Kidney glomerular epithelial cell (primary cell): Measurements from ENCODE around the gene TMSB4Y.
A peak's percentile ranks its signal among the peaks of the same experiment; 100 is the strongest.

ENCODE experiments used
- DNase-seq: peaks from one replicate; lab custom pipeline; 2025; lab: John Stamatoyannopoulos, UW

Gene TMSB4Y

DNA sequence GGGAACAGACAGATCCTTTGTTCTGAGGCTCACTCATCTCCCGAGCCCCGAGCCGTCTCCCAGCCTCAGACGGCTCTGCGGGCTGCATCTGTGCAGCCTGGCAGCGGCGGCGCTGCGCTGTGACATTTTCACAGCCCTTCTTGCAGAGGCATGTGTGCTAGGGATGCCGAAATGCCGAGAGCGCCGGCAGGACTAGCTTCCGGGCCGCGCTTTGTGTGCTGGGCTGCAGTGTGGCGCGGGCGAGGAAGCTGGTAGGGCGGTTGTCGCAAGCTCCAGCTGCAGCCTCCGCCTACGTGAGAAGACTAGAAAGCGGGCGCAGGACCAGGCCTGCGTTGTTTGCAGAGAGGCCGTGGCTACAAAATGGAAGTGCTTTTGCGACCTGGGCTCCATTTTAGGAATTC is at the start of gene TMSB4Y:
Gene TMSB4Y, plus strand, starts transcription at position 332 of the 401 bp plus-strand sequence.
- peak; percentile 29 for DNase-seq

DNA sequence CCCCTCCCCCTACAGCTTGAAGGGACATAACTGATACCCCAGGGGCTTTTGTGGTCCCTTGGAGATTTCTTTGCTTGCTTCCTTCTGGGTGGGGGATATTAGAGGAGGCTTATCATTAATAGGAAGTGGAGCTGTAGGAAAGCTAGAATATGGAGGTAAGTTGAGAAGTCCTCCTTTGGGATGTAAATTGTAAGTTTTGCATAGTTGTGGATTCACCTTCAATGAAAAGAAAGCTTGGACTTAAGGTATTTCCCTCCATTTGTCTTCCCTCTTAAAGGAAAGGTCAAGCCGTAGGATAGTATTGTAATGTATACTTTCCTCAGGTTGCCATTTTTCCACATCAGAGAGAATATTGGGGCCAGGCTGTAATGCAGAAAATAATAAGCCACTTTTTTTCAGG is 39.5 kb upstream of the TMSB4Y start:
- DNase-seq, result no peak

GRCh38 chrY:13671122-13671521 is 32.6 kb upstream of the TMSB4Y start:
- no peak for DNase-seq

DNA sequence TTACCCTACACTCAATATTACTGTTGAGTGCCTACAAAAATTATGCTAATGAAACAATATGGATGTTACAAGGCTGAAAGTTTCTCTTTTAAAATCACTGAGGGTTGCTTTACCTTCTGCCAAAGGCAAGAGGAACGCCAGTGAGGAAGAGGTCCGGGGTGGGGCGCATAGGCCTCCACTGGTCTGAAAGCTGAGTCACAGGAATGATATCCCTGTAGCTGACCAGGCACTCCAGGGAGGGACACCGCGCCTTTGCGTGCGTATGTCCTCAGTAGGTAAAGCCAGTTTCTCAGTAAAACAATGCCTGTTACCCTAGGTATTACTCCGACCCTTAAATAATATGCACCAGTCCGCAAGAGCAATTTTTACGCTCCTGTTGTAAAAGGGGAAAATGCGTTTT is 1.4 kb upstream of the TMSB4Y start:
- DNase-seq, result no peak

GRCh38 chrY:13704121-13704930 is 627 bp downstream of the TMSB4Y start:
- peak; percentile 47 for DNase-seq

DNA sequence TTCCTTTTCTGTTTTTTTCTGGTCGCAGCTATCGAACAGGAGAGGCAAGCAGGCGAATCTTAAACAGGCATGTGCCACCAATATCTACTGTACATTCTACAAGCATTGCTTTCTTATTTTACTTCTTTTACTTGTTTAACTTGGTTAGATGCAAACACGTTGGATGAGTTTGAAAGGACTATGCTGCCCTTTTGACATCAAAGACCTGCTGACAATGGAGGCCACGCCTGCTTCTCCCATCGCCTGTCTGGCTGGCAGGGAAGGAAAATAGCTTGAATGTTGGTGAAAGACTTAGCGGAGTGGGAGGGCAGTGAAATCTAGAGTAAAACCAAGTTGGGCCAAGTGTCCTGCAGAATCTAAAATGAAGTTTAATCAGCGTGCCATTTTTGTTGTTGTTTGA is 1.5 kb downstream of the TMSB4Y start:
- no peak for DNase-seq

DNA sequence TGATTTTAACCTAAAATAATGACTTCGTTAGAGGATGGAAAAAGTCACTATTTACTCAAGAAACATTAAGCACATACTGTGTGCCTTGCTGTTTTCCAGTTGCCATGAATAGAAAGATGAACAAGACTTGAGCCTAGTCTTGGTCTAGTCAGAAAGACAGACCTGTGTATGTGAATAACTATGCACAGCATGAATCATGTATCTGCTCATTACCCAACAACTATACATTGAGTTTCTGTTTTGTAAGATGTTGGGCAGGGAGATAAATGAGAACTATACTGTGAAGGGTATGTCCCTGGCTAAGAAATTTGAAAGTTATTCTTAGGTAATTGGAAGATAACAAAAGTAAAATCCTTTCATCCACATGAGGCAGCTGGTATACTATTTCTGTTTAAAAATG is 4.3 kb downstream of the TMSB4Y start:
- DNase-seq, result no peak

GRCh38 chrY:13718996-13719395 is 15.3 kb downstream of the TMSB4Y start:
- no peak for DNase-seq

DNA sequence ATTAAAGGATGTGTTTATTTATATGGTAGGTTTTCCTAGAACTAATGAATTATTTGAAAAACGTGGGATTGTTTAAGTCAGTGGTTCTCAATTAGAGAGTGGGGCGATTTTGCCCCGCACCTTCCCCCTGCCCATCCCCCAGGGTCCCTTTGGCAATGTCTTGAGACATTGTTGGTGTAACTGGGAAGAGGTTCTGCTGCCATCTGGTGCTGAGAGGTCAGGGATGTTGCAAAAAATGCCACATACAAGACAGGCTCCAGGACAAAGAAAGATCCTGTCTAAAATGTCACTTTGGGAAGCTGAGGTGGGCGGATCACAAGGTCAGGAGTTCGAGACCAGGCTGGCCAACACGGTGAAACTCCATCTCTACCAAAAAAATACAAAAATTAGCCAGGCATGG is 25.8 kb downstream of the TMSB4Y start:
- DNase-seq, result no peak

DNA sequence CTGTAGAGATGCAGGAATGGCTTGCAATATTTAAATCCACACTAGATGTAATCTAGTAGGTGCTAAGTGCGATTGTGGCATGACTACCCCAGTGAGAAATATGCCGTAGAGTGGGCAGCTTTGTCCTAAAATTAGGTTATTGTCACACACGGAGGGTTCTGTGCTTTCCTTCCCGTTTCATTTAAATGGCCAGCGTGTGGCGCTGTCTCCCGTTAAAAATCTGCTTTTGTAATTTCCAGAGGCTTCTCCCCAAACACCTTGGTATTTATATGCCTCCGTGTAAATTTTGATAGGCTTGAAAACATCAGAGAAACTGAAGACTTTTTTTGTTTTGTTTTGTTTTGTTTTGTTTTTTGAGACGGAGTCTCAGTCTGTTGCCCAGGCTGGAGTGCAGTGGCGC is 34.9 kb downstream of the TMSB4Y start:
- no peak for DNase-seq

- DNase-seq, result no peak
These were observed 47.8 kb downstream of the TMSB4Y start for GRCh38 chrY:13751289-13752071.

GRCh38 chrY:13754661-13755060 is 51.0 kb downstream of the TMSB4Y start:
- DNase-seq, result no peak
